ENCODE data around the gene GBE1.

Gene GBE1

GRCh38 chr3:81451140-81451539 is 310.3 kb downstream of the GBE1 start:
- no peak for DNase-seq
- intact Hi-C loops (cut with DNase I), result no loop called here

GRCh38 chr3:81446806-81447205 is 314.6 kb downstream of the GBE1 start:
- no peak for DNase-seq
- intact Hi-C loops (cut with DNase I), result no loop called here

- no peak for DNase-seq
- intact Hi-C loops (cut with DNase I), result no loop called here
Measured at GRCh38 chr3:81445712-81446111, 315.7 kb downstream of the GBE1 start.

GRCh38 chr3:81444817-81445460 is 316.5 kb downstream of the GBE1 start:
- intact Hi-C loops (cut with DNase I), result no loop called here
- DNase-seq, result no peak

GRCh38 chr3:81443958-81444357 is 317.5 kb downstream of the GBE1 start:
- DNase-seq, result no peak
- intact Hi-C loops (cut with DNase I), result no loop called here

GRCh38 chr3:81443457-81443782 is 318.0 kb downstream of the GBE1 start:
- intact Hi-C loops (cut with DNase I), result no loop called here
- DNase-seq, result no peak

- intact Hi-C loops (cut with DNase I), result no loop called here
- DNase-seq, result no peak
Measured at GRCh38 chr3:81442758-81443456, 318.5 kb downstream of the GBE1 start.

GRCh38 chr3:81440661-81441060 is 320.8 kb downstream of the GBE1 start:
- intact Hi-C loops (cut with DNase I), result no loop called here
- no peak for DNase-seq
